ENCODE measurements around the gene PCDHA1.
A peak's percentile ranks its signal among the peaks of the same experiment; 100 is the strongest.

DNA sequence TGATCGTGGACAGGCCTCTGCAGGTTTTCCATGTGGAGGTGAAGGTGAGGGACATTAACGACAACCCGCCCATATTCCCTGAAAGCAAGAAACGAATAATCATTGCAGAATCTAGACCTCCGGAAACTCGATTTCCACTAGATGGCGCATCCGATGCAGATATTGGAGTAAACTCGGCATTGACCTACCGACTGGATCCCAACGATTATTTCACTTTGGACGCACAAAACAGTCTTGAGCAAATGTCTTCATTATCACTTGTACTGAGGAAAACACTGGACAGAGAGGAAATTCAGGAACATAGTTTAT is 96.6 kb downstream of the PCDHA1 start:
- TF ChIP-seq CTCF (conservative IDR thresholded peaks at IDR 0.05; ENCODE audit: low read length): peak; percentile 37
- no peak for TF ChIP-seq EZH2phosphoT487 (IDR thresholded peaks at IDR 0.05; ENCODE audit: borderline replicate concordance)

Measured in Loucy (cell line).